Activated naive CD8-positive, alpha-beta T cell treated with anti-CD3 and anti-CD28 coated beads for 36 hours (primary cell): Measurements from ENCODE around the gene EEF1G. TPM values are rescaled to one million over a fixed set of nuclear protein-coding genes. Genes with fewer than 3 reads are reported as not detected.
"Not testable (repeated sequence)": the region's sequence is repeated elsewhere in the genome, so short reads cannot be mapped to it uniquely, and the experiment has no call there.

Experiments used
- DNase-seq: peaks from one replicate; pipeline ENCODE4 v3.0.0; 2021
- H3K27ac Mint-ChIP-seq: one replicate; pipeline ENCODE4 v1.8.0; 2022; ENCODE audit warnings: mild to moderate bottlenecking, moderate library complexity, mixed read lengths
- H3K27me3 Mint-ChIP-seq: one replicate; pipeline ENCODE4 v1.8.0; 2022; ENCODE audit warnings: mild to moderate bottlenecking, mixed read lengths
- H3K36me3 Mint-ChIP-seq: one replicate; pipeline ENCODE4 v1.8.0; 2021; ENCODE audit warnings: mild to moderate bottlenecking, mixed read lengths
- H3K4me1 Mint-ChIP-seq: one replicate; pipeline ENCODE4 v1.8.0; 2021; ENCODE audit warnings: mixed read lengths
- H3K4me3 Mint-ChIP-seq: one replicate; pipeline ENCODE4 v1.8.0; 2022; ENCODE audit warnings: mild to moderate bottlenecking, moderate library complexity, mixed read lengths
- H3K9me3 Mint-ChIP-seq: one replicate; pipeline ENCODE4 v1.8.0; 2022; ENCODE audit warnings: mixed read lengths
- total RNA-seq, 2 experiments: library from RNA; stranded (reverse); gene quantifications; one replicate each; pipeline ENCODE4 v1.2.3, GENCODE V29; 2021

EEF1G gene, protein sequence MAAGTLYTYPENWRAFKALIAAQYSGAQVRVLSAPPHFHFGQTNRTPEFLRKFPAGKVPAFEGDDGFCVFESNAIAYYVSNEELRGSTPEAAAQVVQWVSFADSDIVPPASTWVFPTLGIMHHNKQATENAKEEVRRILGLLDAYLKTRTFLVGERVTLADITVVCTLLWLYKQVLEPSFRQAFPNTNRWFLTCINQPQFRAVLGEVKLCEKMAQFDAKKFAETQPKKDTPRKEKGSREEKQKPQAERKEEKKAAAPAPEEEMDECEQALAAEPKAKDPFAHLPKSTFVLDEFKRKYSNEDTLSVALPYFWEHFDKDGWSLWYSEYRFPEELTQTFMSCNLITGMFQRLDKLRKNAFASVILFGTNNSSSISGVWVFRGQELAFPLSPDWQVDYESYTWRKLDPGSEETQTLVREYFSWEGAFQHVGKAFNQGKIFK
- total RNA-seq, result 1,000 to 10,000 TPM; 1,924 to 1,929 TPM

DNA sequence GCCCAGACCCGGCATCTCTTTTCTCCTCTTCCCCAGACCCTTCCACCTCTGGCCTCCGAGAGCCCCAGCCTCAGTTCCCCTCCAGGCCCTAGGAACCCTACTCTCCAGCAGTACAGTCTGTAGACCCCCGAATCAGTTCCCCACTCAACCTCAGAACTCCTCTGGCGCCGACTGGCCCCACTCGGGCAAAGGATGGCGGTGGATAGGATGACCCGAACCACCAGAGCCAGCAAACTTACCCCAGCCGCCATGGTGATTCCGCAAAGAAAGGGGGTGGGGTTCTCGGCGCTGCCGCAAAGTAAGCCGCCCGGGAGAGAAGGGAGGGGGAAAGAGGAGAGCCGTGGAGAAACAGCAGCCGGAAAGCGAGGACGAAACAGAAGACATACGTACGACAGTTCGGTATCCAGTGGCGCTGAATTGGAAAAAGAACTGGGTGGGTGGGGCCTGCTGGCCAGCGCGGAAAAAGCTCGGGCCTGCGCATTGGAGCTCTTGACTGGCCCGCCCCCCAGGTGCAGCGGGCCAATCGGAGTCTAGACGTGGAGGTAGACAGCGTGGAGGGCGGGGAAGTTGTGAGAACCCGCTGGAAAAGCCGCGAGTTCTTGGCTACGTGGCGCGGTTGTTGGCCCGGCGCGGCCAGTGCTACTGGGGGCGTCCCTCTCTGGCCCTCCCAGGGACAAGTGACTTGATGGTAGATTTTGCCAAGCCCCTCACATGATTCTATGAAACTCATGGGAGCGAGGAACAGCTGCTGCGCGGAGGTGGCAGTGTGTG is at the start of gene EEF1G:
EEF1G (minus strand) TSS at position 300 of the 771 bp plus-strand sequence; CDS start at position 251, 49 bp downstream.
- H3K4me1 Mint-ChIP-seq, result peaks cover 39% of the 10 kb centered on the region
- peak; percentile 99 for DNase-seq
- H3K36me3 Mint-ChIP-seq, result peaks cover 56% of the 10 kb centered on the region
- H3K9me3 Mint-ChIP-seq, result no peaks in the 10 kb centered on the region
- H3K4me3 Mint-ChIP-seq, result peak within 1 kb of the TSS; percentile 89
- H3K27me3 Mint-ChIP-seq, result no peaks in the 10 kb centered on the region
- H3K27ac Mint-ChIP-seq, result peak within 1 kb of the TSS; percentile 99

DNA sequence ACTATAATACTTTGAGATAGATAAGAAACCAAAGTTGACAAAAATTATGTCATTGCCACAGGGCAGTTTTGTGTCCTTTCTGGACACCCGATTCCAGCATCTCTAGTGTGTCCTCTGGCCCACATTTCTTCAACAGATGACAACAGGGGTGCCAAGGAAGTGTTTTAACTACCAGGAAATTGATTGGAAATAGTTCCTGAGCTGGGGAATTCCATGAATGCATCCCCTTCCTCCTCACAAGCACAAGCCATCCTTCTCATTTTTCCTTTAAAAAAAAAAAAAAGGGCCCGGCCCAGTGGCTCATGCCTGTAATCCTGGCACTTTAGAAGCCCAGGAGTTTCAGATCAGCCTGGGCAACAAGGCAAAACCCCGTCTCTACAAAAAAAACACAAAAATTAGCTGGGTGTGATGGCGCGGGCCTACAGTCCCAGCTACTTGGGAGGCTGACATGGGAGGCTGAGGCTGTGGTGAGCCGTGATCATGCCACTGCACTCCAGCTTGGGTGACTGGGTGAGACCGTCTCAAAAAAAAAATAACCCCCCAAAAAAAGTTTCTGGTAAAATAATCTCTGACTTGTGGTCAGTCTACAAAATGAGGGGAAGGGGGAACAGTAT is 48.9 kb upstream of the EEF1G start:
- Mint-ChIP-seq H3K27ac (peak overlapping the region; percentile 95), H3K9me3 (no peaks in the 10 kb centered on the region), H3K27me3 (no peaks in the 10 kb centered on the region), H3K36me3 (peaks cover 50% of the 10 kb centered on the region), H3K4me1 (peaks cover 28% of the 10 kb centered on the region), H3K4me3 (peak overlapping the region; percentile 76)
- no peak for DNase-seq

DNA sequence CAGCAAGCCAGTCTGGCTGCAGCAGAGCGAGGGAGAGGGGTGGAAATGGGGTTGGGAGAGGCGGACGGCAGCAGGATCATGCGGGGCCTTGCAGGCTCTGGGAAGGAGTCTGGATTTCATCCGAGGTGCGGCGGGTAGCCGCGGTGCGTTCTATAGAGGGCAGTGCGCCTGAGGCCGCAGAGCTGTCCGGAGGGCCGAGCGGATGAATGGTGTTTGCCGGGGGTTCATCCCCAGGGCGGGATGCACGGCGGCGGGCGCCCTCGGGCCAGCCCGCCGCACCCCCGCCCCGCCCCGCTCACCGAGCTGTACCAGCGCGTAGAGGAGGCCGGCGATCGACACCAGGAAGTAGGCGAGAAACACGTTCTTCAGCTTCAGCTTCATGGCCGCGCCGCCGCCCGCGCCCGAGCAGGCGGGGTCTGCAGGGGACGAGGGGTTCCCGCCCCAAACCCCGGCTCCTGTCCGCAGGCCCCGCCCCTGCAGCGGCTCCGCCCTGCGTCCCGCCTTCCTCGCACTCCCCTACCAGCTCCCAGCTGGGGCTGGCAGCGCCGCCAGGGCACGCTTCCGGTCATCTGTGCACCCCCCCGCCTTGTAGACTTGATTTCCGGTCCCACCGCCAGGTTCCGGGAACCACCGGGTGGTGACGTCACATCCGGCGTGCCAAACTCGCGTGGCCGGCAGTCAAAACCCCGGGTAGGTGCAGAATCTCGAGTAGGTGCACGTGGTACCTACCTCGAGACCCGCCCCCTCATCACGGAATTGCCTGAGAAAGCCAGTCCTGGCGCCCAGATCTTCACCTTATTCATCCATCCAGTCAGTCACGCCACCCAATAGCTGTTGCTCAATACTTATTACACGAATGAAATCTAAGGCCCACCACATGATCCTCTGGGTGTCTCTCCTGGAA is 48.1 kb upstream of the EEF1G start, which contains the start of gene B3GAT3:
B3GAT3 (minus strand) TSS at position 420 of the 904 bp plus-strand sequence; CDS start at position 381, 39 bp downstream.
- DNase-seq, result peak; percentile 97
- Mint-ChIP-seq H3K27me3 (no peaks in the 10 kb centered on the region), H3K4me3 (peak within 1 kb of the TSS; percentile 96), H3K36me3 (peaks cover 48% of the 10 kb centered on the region), H3K9me3 (no peaks in the 10 kb centered on the region), H3K27ac (peak within 1 kb of the TSS; percentile 95), H3K4me1 (peaks cover 29% of the 10 kb centered on the region)

DNA sequence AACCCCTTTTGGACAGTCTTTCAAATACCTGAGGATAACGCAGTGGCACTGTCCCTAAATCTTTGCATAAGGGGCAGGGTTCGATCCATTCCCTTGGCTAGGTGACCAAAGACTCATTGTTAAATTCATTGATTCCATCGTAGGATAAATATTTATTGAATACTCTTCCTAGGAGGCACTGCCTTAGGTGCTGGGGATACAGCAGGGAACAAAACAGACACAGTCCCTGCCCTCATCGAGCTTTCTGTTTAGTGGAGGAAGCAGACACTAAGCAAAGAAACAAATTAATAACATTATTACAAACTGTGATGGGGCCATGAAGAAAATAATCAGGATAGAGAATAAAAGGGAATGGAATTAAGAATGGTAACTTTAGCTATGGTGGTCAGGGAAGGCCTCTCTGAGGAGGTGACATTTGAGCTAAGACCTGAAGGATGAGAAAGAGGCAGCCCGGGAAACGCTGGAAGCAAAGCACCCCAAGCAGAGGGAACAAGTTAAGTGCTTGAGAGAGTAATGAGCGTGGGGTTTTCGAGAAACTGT is 47.4 kb upstream of the EEF1G start:
- Mint-ChIP-seq H3K27ac (peak overlapping the region; percentile 93), H3K9me3 (no peaks in the 10 kb centered on the region), H3K27me3 (no peaks in the 10 kb centered on the region), H3K4me3 (peak overlapping the region; percentile 96), H3K36me3 (peaks cover 49% of the 10 kb centered on the region), H3K4me1 (peaks cover 31% of the 10 kb centered on the region)
- no peak for DNase-seq

DNA sequence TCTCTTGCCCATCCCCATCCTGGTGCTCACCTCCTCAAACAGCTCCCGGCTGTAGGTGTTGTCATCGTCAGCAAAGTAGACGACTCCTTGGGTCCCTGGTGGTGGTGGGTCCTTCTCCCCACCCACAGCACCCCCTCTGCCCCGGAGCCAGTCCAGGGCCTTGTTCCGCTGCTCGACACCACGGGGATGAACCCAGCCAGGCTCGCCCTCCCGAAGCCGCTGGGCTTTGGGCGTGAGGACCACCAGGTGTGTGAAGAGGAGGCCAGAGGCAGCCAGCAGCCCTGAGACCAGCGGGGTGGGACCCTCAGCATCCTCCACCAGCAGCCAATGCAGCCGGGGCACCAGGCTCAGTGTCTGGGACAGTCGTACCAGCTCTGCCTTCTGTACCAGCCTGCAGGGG is 43.3 kb upstream of the EEF1G start:
- H3K27me3 Mint-ChIP-seq, H3K9me3 Mint-ChIP-seq, H3K27ac Mint-ChIP-seq, H3K4me3 Mint-ChIP-seq, DNase-seq: not testable (repeated sequence)
- H3K36me3 Mint-ChIP-seq, result peaks cover 38% of the 10 kb centered on the region
- H3K4me1 Mint-ChIP-seq, result peaks cover 32% of the 10 kb centered on the region

DNA sequence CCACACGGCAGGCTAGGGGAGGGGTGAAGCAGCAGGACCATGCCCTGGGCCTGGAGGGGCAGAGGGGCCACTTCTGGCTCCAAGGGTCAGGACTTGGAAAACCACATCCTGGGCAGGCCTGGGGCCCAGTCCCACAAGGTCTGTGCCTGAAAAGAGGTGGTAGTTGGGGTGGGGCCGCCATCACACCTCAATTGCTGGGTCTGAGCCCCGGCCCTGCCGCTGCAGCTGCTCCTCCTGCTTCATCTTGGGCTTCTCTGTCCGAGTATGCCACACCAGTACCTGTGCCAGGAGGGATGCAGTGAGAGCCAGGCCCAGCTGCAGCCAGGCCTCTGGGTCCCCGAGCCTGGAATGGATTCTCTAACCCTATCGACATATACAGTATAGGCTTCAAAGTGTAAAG is 41.8 kb upstream of the EEF1G start:
- no peaks in the 10 kb centered on the region for H3K9me3 Mint-ChIP-seq
- H3K4me3 Mint-ChIP-seq, result no peak overlapping the region
- no peaks in the 10 kb centered on the region for H3K27me3 Mint-ChIP-seq
- peaks cover 34% of the 10 kb centered on the region for H3K36me3 Mint-ChIP-seq
- no peak for DNase-seq
- H3K27ac Mint-ChIP-seq, result no peak overlapping the region
- peaks cover 32% of the 10 kb centered on the region for H3K4me1 Mint-ChIP-seq

DNA sequence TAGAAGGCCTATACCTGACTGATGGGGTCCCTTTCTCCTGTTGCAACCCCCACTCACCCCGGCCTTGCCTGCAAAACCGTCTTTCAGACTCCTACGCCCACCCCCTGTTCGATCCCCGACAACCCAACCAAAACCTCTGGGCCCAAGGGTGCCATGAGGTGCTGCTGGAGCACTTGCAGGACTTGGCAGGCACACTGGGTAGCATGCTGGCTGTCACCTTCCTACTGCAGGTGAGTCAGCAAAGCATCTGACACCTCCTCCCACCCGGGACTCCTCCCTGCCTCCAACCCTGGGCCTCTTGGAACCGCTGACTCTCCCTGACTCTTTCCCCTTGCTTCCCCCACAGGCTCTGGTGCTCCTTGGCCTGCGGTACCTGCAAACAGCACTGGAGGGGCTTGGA is 40.6 kb upstream of the EEF1G start:
- H3K27ac Mint-ChIP-seq, result peak overlapping the region; percentile 87
- H3K9me3 Mint-ChIP-seq, result no peaks in the 10 kb centered on the region
- H3K4me3 Mint-ChIP-seq, result peak overlapping the region; percentile 3
- H3K36me3 Mint-ChIP-seq, result peaks cover 35% of the 10 kb centered on the region
- DNase-seq, result peak; percentile 43
- H3K4me1 Mint-ChIP-seq, result peaks cover 32% of the 10 kb centered on the region
- H3K27me3 Mint-ChIP-seq, result no peaks in the 10 kb centered on the region

DNA sequence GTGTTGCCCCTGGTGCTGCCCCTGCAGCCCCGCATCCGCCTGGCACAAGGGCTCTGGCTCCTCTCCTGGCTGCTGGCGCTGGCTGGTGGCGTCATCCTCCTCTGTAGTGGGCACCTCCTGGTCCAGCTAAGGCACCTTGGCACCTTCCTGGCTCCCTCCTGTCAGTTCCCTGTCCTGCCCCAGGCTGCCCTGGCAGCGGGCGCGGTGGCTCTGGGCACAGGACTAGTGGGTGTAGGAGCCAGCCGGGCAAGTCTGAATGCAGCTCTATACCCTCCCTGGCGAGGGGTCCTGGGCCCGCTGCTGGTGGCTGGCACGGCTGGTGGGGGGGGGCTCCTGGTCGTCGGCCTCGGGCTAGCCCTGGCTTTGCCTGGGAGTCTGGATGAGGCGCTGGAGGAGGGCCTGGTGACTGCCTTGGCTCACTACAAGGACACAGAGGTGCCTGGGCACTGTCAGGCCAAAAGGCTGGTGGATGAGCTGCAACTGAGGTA is 39.6 kb upstream of the EEF1G start:
- H3K36me3 Mint-ChIP-seq, result peaks cover 35% of the 10 kb centered on the region
- no peak for DNase-seq

DNA sequence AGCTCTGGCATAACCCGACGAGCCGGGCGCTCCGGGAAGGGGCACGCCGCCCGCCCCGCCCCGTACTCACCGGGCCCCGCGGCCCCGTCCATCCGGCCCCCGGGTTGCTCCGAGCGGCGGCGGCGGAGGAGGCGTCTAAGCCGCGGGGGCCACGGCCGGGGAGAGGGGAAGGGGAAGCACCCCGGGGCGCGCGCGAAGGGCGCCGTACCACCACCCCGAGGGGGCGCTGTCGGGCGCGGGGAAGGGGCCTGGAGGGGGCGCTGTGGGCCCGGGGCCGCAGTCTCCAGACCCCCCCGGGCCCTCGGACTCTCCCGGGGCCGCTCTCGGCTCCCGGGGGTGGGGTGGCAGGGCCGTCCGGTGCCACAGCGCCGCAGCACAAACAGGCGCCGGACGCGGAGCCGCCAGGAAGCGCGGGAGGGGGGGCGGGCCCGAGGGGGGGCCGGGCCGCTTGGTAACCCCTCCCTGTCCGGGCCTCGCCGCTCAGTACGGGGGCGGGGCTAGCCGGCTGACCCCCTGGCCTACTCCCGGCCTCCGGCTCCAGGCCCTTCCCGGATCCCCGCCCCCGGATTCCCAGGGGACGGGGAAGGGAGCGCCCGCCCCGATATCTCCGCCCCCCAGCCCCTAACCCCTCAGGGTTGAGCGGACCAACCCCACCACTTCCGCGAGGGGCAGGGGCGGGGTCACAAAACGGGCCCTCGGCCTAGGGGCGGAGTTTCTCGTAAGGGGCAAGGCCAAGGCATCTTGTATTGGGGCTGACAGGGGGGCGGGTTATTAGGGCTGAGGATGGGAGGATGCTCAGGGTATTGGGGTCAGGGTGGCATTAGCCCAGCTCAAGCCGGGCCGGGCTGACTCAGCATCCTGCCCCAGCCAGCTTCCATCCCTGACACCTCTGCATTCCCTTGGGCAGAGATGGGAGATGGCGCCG is 38.9 kb upstream of the EEF1G start, which contains the start of the genes EML3 and ROM1:
EML3 (minus strand) TSS at position 410 of the 925 bp plus-strand sequence; CDS start at position 92, 318 bp downstream.
ROM1 (plus strand) TSS at position 892 of the 925 bp plus-strand sequence; CDS start at position 917, 25 bp downstream.
- H3K4me3 Mint-ChIP-seq, result peak within 1 kb of the TSS; percentile 90
- H3K27ac Mint-ChIP-seq, result peak within 1 kb of the TSS; percentile 95
- no peaks in the 10 kb centered on the region for H3K9me3 Mint-ChIP-seq
- no peaks in the 10 kb centered on the region for H3K27me3 Mint-ChIP-seq
- peaks cover 41% of the 10 kb centered on the region for H3K4me1 Mint-ChIP-seq
- H3K36me3 Mint-ChIP-seq, result peaks cover 40% of the 10 kb centered on the region
- DNase-seq, result peak; percentile 90

More for the DNA sequence above, 39.6 kb upstream of the EEF1G start:
- H3K9me3 Mint-ChIP-seq, result no peaks in the 10 kb centered on the region
- H3K4me1 Mint-ChIP-seq, result peaks cover 36% of the 10 kb centered on the region
- no peak overlapping the region for H3K4me3 Mint-ChIP-seq
- H3K27ac Mint-ChIP-seq, result peak overlapping the region; percentile 87
- H3K27me3 Mint-ChIP-seq, result no peaks in the 10 kb centered on the region

DNA sequence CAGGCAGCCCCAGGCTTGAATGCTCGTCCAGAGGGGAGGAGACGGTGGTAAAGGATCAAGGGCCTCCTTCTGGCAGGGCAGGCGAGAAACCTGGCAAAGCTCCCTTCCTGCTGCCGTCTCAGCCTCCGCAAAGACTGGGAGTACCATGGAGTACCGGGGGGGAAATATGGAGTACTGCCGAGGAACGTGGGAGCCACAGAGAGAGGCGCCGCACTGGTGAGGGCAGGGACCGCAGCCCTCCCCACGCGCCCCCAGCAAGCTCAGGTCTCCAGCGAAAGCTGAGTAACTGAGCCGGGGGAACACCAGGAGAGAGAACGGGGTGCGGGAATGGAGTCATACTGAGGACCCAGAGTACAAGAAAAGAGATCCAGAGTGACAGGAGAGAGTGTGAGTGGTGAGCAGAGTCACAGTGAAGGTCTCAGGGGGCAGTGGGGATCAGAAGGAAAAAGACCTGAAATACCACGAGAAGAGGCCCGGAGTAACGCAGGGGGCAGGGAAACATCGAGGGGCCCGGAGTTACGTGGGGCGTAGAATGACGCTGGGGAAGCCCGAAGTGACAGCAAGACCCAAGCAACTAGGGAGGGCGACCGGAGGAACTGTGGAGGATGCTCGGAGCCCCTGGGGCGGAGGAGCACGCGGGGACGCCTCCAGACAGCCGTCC is 38.1 kb upstream of the EEF1G start:
- Mint-ChIP-seq H3K4me3 (peak overlapping the region; percentile 90), H3K9me3 (no peaks in the 10 kb centered on the region), H3K27me3 (no peaks in the 10 kb centered on the region), H3K4me1 (peaks cover 45% of the 10 kb centered on the region), H3K36me3 (peaks cover 41% of the 10 kb centered on the region), H3K27ac (peak overlapping the region; percentile 95)
- peak; percentile 56 for DNase-seq

DNA sequence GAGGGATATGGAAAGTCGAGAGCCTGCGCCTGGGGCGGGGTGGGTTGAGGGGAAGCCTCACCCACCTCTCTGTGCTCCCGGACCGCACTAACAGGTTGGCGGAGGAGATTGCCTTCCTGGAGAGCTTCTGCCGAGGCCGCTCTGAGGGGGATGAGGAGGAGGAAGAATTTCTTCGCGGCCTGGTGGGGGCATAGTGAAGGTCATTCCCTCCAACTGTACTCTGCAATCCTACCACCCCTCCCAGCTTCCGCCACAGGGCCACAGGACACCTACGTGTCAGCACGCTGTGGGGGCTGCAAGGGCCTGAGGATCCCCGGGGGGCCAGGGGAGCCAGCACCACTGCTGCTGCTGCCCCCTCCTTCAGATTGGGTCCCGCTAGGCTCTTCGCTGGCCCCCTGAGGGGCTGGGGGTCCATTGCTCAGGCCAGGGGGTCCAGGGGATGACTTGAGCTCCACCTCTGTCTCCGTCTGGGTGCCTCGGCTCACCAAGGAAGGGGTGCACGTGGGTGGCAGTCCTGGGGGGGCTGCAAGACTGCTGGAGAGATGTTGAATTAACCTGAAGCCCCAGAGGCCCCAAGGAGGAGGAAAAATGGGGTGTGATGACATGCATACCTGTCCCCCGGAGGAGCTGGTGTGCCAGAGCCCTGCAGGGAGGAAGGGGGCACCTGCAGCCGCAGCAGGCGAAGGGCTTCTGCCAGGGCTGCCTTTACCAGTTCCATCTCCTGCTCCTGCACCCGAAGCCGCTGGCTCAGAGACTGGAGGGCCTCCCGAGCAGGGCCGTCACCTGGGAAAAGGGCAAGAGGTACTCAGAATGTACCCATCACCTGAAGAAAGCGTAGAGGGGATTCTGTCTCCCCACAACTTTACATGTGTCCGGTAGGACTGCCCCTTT is 37.4 kb upstream of the EEF1G start:
- Mint-ChIP-seq H3K36me3 (peaks cover 42% of the 10 kb centered on the region), H3K4me3 (peak overlapping the region; percentile 90), H3K9me3 (no peaks in the 10 kb centered on the region), H3K27me3 (no peaks in the 10 kb centered on the region), H3K27ac (peak overlapping the region; percentile 95), H3K4me1 (peaks cover 48% of the 10 kb centered on the region)
- DNase-seq, result no peak

DNA sequence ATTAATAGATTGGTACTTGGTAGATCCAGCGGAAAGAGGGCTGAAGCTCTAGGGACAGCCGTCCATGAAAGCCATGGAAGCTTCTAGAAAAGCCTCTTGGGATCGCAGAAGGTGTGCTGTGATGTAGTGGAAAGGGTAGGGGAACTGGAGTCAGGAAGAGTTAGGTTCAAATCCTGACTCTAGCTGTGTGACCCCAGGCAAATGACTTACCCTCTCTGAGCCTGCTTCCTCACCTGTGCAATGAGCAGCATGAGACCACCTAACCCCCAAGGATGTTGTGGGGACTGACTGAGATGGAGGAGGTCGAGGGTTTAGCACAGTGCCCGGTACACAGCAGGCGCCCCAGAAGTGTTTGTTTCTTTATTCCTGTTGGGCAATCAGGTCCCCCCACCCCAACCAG is 36.7 kb upstream of the EEF1G start:
- H3K27ac Mint-ChIP-seq, result peak overlapping the region; percentile 95
- peaks cover 43% of the 10 kb centered on the region for H3K36me3 Mint-ChIP-seq
- H3K4me3 Mint-ChIP-seq, result peak overlapping the region; percentile 90
- no peaks in the 10 kb centered on the region for H3K9me3 Mint-ChIP-seq
- no peaks in the 10 kb centered on the region for H3K27me3 Mint-ChIP-seq
- peaks cover 49% of the 10 kb centered on the region for H3K4me1 Mint-ChIP-seq
- DNase-seq, result no peak
